Epidermal melanocyte (primary cell): ENCODE measurements around the gene CELF2.

Experiments used
- DNase-seq: peaks from one replicate; pipeline ENCODE4 v3.0.0; 2011; ENCODE audit warnings: low spot score; ENCODE audit not compliant: insufficient read length

The CELF2 gene

GRCh38 chr10:11386044-11386443, 368.4 kb downstream of the CELF2 start:
- no peak for DNase-seq
